Measurements from ENCODE around the gene NTHL1. TPM values are rescaled to one million over a fixed set of nuclear protein-coding genes. Genes with fewer than 3 reads are reported as not detected.

NTHL1 gene
- total RNA-seq, 1 experiment from 2014 or later, result 51.6 TPM

DNA sequence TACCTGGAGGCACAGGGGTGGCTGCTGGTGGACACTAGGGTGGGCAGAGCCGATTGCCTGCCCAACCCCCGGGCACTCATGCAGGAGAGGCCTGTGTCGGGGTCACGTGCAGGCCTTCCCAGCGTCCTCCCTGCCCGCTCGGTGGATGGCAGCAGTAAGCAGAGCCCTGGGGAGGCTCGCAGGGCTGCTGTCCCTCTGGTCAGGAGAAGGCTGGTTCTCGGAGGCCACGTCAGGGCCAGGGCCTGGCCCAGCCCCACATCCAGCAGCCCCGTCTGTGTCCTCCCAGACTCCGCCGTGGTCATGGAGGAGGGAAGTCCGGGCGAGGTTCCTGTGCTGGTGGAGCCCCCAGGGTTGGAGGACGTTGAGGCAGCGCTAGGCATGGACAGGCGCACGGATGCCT, 35.8 kb upstream of the NTHL1 start:
- intact Hi-C loops (cut with micrococcal nuclease; ENCODE audit: unreplicated experiment), result no loop called here
- no TSS peak for BruUV-seq (replicated peaks)
- H3K4me1 ChIP-seq (ENCODE audit: insufficient read depth, low read length, poor library complexity, severe bottlenecking), result no peaks in the 10 kb centered on the region
- TF ChIP-seq, protein P1, sequence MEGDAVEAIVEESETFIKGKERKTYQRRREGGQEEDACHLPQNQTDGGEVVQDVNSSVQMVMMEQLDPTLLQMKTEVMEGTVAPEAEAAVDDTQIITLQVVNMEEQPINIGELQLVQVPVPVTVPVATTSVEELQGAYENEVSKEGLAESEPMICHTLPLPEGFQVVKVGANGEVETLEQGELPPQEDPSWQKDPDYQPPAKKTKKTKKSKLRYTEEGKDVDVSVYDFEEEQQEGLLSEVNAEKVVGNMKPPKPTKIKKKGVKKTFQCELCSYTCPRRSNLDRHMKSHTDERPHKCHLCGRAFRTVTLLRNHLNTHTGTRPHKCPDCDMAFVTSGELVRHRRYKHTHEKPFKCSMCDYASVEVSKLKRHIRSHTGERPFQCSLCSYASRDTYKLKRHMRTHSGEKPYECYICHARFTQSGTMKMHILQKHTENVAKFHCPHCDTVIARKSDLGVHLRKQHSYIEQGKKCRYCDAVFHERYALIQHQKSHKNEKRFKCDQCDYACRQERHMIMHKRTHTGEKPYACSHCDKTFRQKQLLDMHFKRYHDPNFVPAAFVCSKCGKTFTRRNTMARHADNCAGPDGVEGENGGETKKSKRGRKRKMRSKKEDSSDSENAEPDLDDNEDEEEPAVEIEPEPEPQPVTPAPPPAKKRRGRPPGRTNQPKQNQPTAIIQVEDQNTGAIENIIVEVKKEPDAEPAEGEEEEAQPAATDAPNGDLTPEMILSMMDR (conservative IDR thresholded peaks at IDR 0.05; ENCODE audit: low read depth, low read length), result no peak
- no peak for TF ChIP-seq EZH2 (IDR thresholded peaks at IDR 0.05; ENCODE audit: borderline replicate concordance, low read depth, low read length, poor library complexity, severe bottlenecking)
- H3K27me3 ChIP-seq (replicated peaks; ENCODE audit: insufficient read depth, low read depth, low read length, poor library complexity), result no peaks in the 10 kb centered on the region
- no peaks in the 10 kb centered on the region for H3K9me3 ChIP-seq (ENCODE audit: low read depth, low read length, poor library complexity, severe bottlenecking)
- H3K4me3 ChIP-seq (ENCODE audit: low read depth, low read length, poor library complexity, severe bottlenecking), result no peak overlapping the region
- POLR2A ChIA-PET (ENCODE audit: low non-redundant PET), result no interaction called here
- H3K27ac ChIP-seq (ENCODE audit: low read depth, low read length, poor library complexity, severe bottlenecking), result no peak overlapping the region
- CTCF ChIA-PET, result interaction anchor here (0.7 kb wide), 1 partner anchor 57 kb away, joined by 3 read pairs; no protein-coding TSS in a partner anchor
- DNase-seq (ENCODE audit: low spot score), result no peak
- H3K36me3 ChIP-seq (ENCODE audit: insufficient read depth, low read length, poor library complexity, severe bottlenecking), result peaks cover 15% of the 10 kb centered on the region

DNA sequence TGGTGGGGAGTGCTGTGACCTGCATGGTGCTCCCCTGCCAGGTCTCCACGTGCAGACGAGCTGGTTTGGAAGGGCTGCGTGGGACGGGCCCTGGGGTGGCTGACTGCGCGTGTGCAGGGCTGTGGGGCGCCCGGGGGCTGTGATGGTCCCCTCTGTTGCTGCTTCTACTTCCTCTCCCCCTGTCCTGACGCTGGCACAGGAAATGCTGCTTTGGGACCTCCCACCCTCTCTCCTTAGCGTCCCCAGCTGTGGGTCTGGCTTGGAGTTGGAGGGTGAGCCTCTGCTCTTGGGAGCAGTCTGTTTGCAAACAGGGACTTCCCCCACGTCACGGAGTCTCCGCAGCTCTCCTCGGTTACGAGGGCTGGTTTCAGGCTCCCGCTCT, 35.3 kb upstream of the NTHL1 start:
- Histone ChIP-seq H3K4me3 (ENCODE audit: low read depth, low read length, poor library complexity, severe bottlenecking) (no peak overlapping the region), H3K4me1 (ENCODE audit: insufficient read depth, low read length, poor library complexity, severe bottlenecking) (no peaks in the 10 kb centered on the region), H3K36me3 (ENCODE audit: insufficient read depth, low read length, poor library complexity, severe bottlenecking) (peaks cover 15% of the 10 kb centered on the region), H3K27me3 (replicated peaks; ENCODE audit: insufficient read depth, low read depth, low read length, poor library complexity) (no peaks in the 10 kb centered on the region), H3K27ac (ENCODE audit: low read depth, low read length, poor library complexity, severe bottlenecking) (no peak overlapping the region), H3K9me3 (ENCODE audit: low read depth, low read length, poor library complexity, severe bottlenecking) (no peaks in the 10 kb centered on the region)
- no TSS peak for BruUV-seq (replicated peaks)
- CTCF ChIA-PET, result interaction anchor here (0.7 kb wide), 1 partner anchor 57 kb away, joined by 3 read pairs; no protein-coding TSS in a partner anchor
- intact Hi-C loops (cut with micrococcal nuclease; ENCODE audit: unreplicated experiment), result no loop called here
- DNase-seq (ENCODE audit: low spot score), result no peak
- POLR2A ChIA-PET (ENCODE audit: low non-redundant PET), result no interaction called here
- TF ChIP-seq, protein P1 (conservative IDR thresholded peaks at IDR 0.05; ENCODE audit: low read depth, low read length), result no peak
- TF ChIP-seq EZH2 (IDR thresholded peaks at IDR 0.05; ENCODE audit: borderline replicate concordance, low read depth, low read length, poor library complexity, severe bottlenecking), result no peak

DNA sequence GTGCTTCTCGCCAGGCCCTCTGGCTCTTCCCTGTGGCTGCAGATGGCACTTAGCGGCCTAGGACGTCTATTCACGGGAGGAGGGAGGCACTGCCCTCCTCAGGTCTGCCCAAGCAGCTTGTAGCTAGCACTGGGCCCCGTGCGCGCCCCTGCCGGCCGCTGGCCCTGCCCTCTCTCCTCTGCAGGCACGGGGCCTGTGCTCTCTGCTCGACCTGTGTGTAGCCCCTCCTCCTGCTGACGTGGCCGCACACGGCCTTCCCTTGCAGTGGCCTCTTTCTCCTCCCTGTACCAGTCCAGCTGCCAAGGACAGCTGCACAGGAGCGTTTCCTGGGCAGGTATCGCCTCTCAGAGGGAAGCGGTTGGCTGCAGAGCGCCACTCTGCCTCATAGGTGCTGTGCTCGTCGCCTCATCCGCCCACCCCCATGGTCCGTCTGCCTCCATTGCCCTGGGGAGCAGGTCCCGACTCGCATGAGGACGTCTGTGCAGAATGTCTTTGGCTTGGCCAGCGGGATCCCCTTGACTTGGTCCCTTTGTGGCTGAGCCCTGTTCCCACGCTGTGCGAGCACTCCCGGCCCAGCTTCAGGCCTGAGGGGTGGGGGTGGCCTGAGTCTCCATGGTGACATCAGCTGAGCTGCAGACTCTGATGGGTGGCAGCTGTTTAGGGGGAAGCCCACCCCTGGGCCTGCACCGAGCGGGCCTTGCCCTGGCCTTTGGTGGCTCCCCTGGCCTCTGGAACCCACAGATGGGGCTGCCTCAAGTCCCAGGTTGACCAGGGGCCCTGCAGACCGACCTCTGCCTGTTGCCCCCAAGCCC, 34.7 kb upstream of the NTHL1 start:
- DNase-seq (ENCODE audit: low spot score), result no peak
- intact Hi-C loops (cut with micrococcal nuclease; ENCODE audit: unreplicated experiment), result no loop called here
- H3K4me3 ChIP-seq (ENCODE audit: low read depth, low read length, poor library complexity, severe bottlenecking), result no peak overlapping the region
- H3K27ac ChIP-seq (ENCODE audit: low read depth, low read length, poor library complexity, severe bottlenecking), result no peak overlapping the region
- POLR2A ChIA-PET (ENCODE audit: low non-redundant PET), result no interaction called here
- H3K36me3 ChIP-seq (ENCODE audit: insufficient read depth, low read length, poor library complexity, severe bottlenecking), result peaks cover 12% of the 10 kb centered on the region
- no TSS peak for BruUV-seq (replicated peaks)
- no peaks in the 10 kb centered on the region for H3K27me3 ChIP-seq (replicated peaks; ENCODE audit: insufficient read depth, low read depth, low read length, poor library complexity)
- CTCF ChIA-PET, result no interaction called here
- H3K9me3 ChIP-seq (ENCODE audit: low read depth, low read length, poor library complexity, severe bottlenecking), result no peaks in the 10 kb centered on the region
- no peaks in the 10 kb centered on the region for H3K4me1 ChIP-seq (ENCODE audit: insufficient read depth, low read length, poor library complexity, severe bottlenecking)
- TF ChIP-seq, protein P1 (conservative IDR thresholded peaks at IDR 0.05; ENCODE audit: low read depth, low read length), result no peak
- no peak for TF ChIP-seq EZH2 (IDR thresholded peaks at IDR 0.05; ENCODE audit: borderline replicate concordance, low read depth, low read length, poor library complexity, severe bottlenecking)
